ENCODE results near the gene ZNF451. TPM values are rescaled to one million over a fixed set of nuclear protein-coding genes. Genes with fewer than 3 reads are reported as not detected.

The ZNF451 gene
- total RNA-seq, 1 experiment from 2014 or later: 50.6 TPM

DNA sequence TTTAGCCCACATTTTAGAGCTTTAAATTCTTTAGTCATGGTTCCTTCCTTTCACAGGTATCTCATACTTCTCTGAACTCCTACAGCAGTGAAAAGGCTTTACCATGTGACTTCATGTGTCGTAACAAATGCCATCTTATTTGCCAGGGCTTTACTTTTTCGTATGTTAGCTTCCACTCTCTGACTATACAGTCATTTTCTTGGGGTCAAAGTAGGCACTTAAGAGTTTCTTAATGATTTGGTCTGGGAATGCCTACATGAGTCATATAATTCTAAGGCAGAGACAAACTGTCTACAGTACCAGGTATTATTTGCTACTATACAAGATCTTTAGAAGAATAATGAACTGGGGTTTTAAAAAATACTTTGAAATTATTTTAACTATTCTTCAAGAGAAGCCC, 117.2 kb downstream of the ZNF451 start:
- CTCF ChIA-PET: no interaction called here
- POLR2A ChIA-PET (ENCODE audit: unreplicated experiment): interaction anchor here (0.6 to 0.8 kb wide), 2 partner anchors 81 to 562 kb away, joined by 4 to 5 read pairs; no protein-coding TSS in a partner anchor
- intact Hi-C loops (cut with micrococcal nuclease; ENCODE audit: unreplicated experiment): no loop called here
- H3K36me3 ChIP-seq (ENCODE audit: low read depth): 0 out of 2 replicates have a peak, but pooled peaks cover 6% of the 10 kb centered on the region
- no peaks in the 10 kb centered on the region for H3K4me1 ChIP-seq (replicated peaks; ENCODE audit: insufficient read depth)
- H2AFZ ChIP-seq: no peak overlapping the region
- BruUV-seq (replicated peaks): no TSS peak
- no peaks in the 10 kb centered on the region; the same call in 1 of the 2 replicates for H3K79me2 ChIP-seq (ENCODE audit: low read depth)
- no peak overlapping the region for H3K4me3 ChIP-seq
- DNase-seq: no peak
- no peaks in the 10 kb centered on the region for H3K9me3 ChIP-seq (ENCODE audit: insufficient read depth, low read depth)
- H3K9me2 ChIP-seq (ENCODE audit: insufficient read depth): no peaks in the 10 kb centered on the region
- TF ChIP-seq, protein P1, sequence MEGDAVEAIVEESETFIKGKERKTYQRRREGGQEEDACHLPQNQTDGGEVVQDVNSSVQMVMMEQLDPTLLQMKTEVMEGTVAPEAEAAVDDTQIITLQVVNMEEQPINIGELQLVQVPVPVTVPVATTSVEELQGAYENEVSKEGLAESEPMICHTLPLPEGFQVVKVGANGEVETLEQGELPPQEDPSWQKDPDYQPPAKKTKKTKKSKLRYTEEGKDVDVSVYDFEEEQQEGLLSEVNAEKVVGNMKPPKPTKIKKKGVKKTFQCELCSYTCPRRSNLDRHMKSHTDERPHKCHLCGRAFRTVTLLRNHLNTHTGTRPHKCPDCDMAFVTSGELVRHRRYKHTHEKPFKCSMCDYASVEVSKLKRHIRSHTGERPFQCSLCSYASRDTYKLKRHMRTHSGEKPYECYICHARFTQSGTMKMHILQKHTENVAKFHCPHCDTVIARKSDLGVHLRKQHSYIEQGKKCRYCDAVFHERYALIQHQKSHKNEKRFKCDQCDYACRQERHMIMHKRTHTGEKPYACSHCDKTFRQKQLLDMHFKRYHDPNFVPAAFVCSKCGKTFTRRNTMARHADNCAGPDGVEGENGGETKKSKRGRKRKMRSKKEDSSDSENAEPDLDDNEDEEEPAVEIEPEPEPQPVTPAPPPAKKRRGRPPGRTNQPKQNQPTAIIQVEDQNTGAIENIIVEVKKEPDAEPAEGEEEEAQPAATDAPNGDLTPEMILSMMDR (conservative IDR thresholded peaks at IDR 0.05): no peak
- no peaks in the 10 kb centered on the region for H4K20me1 ChIP-seq (ENCODE audit: insufficient read depth)
- no peaks in the 10 kb centered on the region for H3K27me3 ChIP-seq (ENCODE audit: insufficient read depth, low read depth)
- no peak overlapping the region for H3K4me2 ChIP-seq
- H3K27ac ChIP-seq: no peak overlapping the region
- H3F3A ChIP-seq (ENCODE audit: insufficient read depth, low read depth): no peaks in the 10 kb centered on the region; the same call in 1 of the 2 replicates

DNA sequence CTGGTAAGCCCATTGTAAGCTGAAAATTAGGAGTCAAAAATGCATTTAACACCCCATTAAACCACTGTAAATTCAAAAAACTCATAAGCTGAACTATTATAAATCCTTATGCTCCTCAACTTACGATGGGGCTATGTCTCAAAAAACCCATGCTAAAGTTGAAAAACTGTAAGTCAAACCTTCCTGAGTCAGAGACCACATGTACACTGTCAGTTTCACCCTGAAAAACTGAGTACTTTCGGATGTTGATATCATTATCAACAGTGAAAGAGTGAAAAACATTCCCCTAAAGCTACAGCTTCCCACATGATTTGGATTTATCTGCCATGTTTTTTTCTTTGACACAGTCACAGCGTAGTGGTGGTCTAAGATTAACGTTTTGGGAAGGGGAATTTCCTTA, 117.9 kb downstream of the ZNF451 start:
- Histone ChIP-seq H3F3A (ENCODE audit: insufficient read depth, low read depth) (no peaks in the 10 kb centered on the region; the same call in 1 of the 2 replicates), H3K9me2 (ENCODE audit: insufficient read depth) (no peaks in the 10 kb centered on the region), H3K79me2 (ENCODE audit: low read depth) (no peaks in the 10 kb centered on the region; the same call in 1 of the 2 replicates), H3K4me2 (no peak overlapping the region), H2AFZ (no peak overlapping the region), H3K27ac (no peak overlapping the region), H3K4me3 (no peak overlapping the region), H3K36me3 (ENCODE audit: low read depth) (0 out of 2 replicates have a peak, but pooled peaks cover 6% of the 10 kb centered on the region), H3K27me3 (ENCODE audit: insufficient read depth, low read depth) (no peaks in the 10 kb centered on the region), H3K4me1 (replicated peaks; ENCODE audit: insufficient read depth) (no peaks in the 10 kb centered on the region), H3K9me3 (ENCODE audit: insufficient read depth, low read depth) (no peaks in the 10 kb centered on the region), H4K20me1 (ENCODE audit: insufficient read depth) (no peaks in the 10 kb centered on the region)
- intact Hi-C loops (cut with micrococcal nuclease; ENCODE audit: unreplicated experiment): no loop called here
- BruUV-seq (replicated peaks): no TSS peak
- TF ChIP-seq, protein P1 (conservative IDR thresholded peaks at IDR 0.05): no peak
- no peak for TF ChIP-seq EZH2 (IDR thresholded peaks at IDR 0.05; ENCODE audit: low read depth)
- no peak for DNase-seq
- ChIA-PET CTCF (no interaction called here), POLR2A (ENCODE audit: unreplicated experiment) (interaction anchor here (0.8 kb wide), 1 partner anchor 563 kb away, joined by 4 read pairs; no protein-coding TSS in a partner anchor)

DNA sequence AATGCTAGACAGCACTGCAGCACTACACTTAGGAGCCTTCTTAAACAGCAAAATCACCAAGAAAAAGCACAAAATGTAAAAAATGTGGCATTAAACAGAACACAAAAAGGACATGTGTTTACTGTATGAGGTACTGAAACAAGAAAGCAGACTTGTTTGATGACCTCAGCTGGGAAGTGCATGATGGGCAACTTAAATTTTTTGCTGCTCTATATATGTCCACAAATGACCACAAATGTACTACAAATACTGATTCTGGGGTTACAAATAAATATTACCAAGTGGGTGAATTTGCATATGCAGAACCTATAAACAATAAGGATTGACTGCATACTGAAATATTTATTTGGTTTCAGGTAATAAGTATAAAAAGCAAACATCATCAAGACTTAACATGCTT, 119.0 kb downstream of the ZNF451 start:
- CTCF ChIA-PET: no interaction called here

More for the DNA sequence above, 119.0 kb downstream of the ZNF451 start:
- POLR2A ChIA-PET (ENCODE audit: unreplicated experiment): no interaction called here
- no peak overlapping the region for H2AFZ ChIP-seq
- TF ChIP-seq, protein P1 (conservative IDR thresholded peaks at IDR 0.05): no peak
- no peak for TF ChIP-seq EZH2 (IDR thresholded peaks at IDR 0.05; ENCODE audit: low read depth)
- H3K4me1 ChIP-seq (replicated peaks; ENCODE audit: insufficient read depth): no peaks in the 10 kb centered on the region
- H3K4me2 ChIP-seq: no peak overlapping the region
- DNase-seq: no peak
- intact Hi-C loops (cut with micrococcal nuclease; ENCODE audit: unreplicated experiment): no loop called here
- H4K20me1 ChIP-seq (ENCODE audit: insufficient read depth): no peaks in the 10 kb centered on the region
- no TSS peak for BruUV-seq (replicated peaks)
- H3K79me2 ChIP-seq (ENCODE audit: low read depth): no peaks in the 10 kb centered on the region; the same call in 1 of the 2 replicates
- no peaks in the 10 kb centered on the region for H3K9me3 ChIP-seq (ENCODE audit: insufficient read depth, low read depth)
- no peaks in the 10 kb centered on the region; the same call in 1 of the 2 replicates for H3F3A ChIP-seq (ENCODE audit: insufficient read depth, low read depth)
- H3K36me3 ChIP-seq (ENCODE audit: low read depth): 0 out of 2 replicates have a peak, but pooled peaks cover 6% of the 10 kb centered on the region
- no peaks in the 10 kb centered on the region for H3K9me2 ChIP-seq (ENCODE audit: insufficient read depth)
- no peak overlapping the region for H3K4me3 ChIP-seq
- no peaks in the 10 kb centered on the region for H3K27me3 ChIP-seq (ENCODE audit: insufficient read depth, low read depth)
- H3K27ac ChIP-seq: no peak overlapping the region
